H9 (cell line): Measurements from ENCODE around the gene MND1. TPM values are rescaled to one million over a fixed set of nuclear protein-coding genes. Genes with fewer than 3 reads are reported as not detected.

Experiments
- DNase-seq: peaks from one replicate; pipeline ENCODE4 v3.0.0-alpha.2; 2017
- H2AFZ ChIP-seq: one replicate; pipeline ENCODE4 v1.6.1; 2013; ENCODE audit warnings: mild to moderate bottlenecking, low read length, control low read depth, moderate library complexity
- H2AK5ac ChIP-seq: 2 replicates; pipeline ENCODE4 v1.6.1; 2013; ENCODE audit warnings: low read length, control low read depth, mixed read lengths; ENCODE audit not compliant: insufficient read length
- H2BK120ac ChIP-seq: one replicate; pipeline ENCODE4 v1.6.1; 2013; ENCODE audit warnings: low read depth, mild to moderate bottlenecking, low read length, control low read depth, inconsistent platforms; ENCODE audit not compliant: poor library complexity, severe bottlenecking
- H2BK12ac ChIP-seq: 2 replicates; pipeline ENCODE4 v1.6.1; 2013; ENCODE audit warnings: low read length, control low read depth, mixed read lengths, low read depth; ENCODE audit not compliant: insufficient read length
- H2BK15ac ChIP-seq: 2 replicates; pipeline ENCODE4 v1.6.1; 2013; ENCODE audit warnings: low read depth, low read length, control low read depth
- H2BK20ac ChIP-seq: one replicate; pipeline ENCODE4 v1.6.1; 2013; ENCODE audit warnings: low read depth, mild to moderate bottlenecking, low read length, control low read depth, inconsistent platforms; ENCODE audit not compliant: poor library complexity, severe bottlenecking
- H2BK5ac ChIP-seq: 2 replicates; pipeline ENCODE4 v1.6.1; 2013; ENCODE audit warnings: low read length, control low read depth, mixed read lengths; ENCODE audit not compliant: insufficient read length
- H3K14ac ChIP-seq: 2 replicates; pipeline ENCODE4 v1.6.1; 2013; ENCODE audit warnings: low read length, control low read depth; ENCODE audit not compliant: insufficient read depth
- H3K18ac ChIP-seq: 2 replicates; pipeline ENCODE4 v1.6.1; 2013; ENCODE audit warnings: low read depth, mild to moderate bottlenecking, mixed read lengths, low read length, control low read depth; ENCODE audit not compliant: insufficient read length
- H3K23ac ChIP-seq: 2 replicates; pipeline ENCODE4 v1.6.1; 2013; ENCODE audit warnings: low read length, control low read depth, mixed read lengths, low read depth; ENCODE audit not compliant: insufficient read length
- H3K23me2 ChIP-seq: 2 replicates; pipeline ENCODE4 v1.6.1; 2013; ENCODE audit warnings: low read depth, mild to moderate bottlenecking, mixed read lengths, low read length, control low read depth; ENCODE audit not compliant: insufficient read length, poor library complexity, severe bottlenecking
- H3K27ac ChIP-seq: 2 replicates; pipeline ENCODE4 v1.5.1; 2013; ENCODE audit warnings: low read length, control low read depth, mixed read lengths, low read depth; ENCODE audit not compliant: insufficient read length
- H3K27me3 ChIP-seq: 2 replicates; pipeline ENCODE4 v1.6.1; 2013; ENCODE audit warnings: low read length, control low read depth, inconsistent platforms; ENCODE audit not compliant: insufficient read depth
- H3K4ac ChIP-seq: 2 replicates; pipeline ENCODE4 v1.6.1; 2013; ENCODE audit warnings: low read depth, mild to moderate bottlenecking, control low read depth, inconsistent platforms, low read length, moderate library complexity
- H3K4me1 ChIP-seq: 2 replicates; pipeline ENCODE4 v1.6.1; 2013; ENCODE audit warnings: low read length, control low read depth, inconsistent platforms; ENCODE audit not compliant: insufficient read depth
- H3K4me2 ChIP-seq: 2 replicates; pipeline ENCODE4 v1.6.1; 2013; ENCODE audit warnings: low read length, control low read depth, mixed read lengths; ENCODE audit not compliant: insufficient read length, insufficient read depth
- H3K56ac ChIP-seq: 2 replicates; pipeline ENCODE4 v1.6.1; 2013; ENCODE audit warnings: low read depth, mild to moderate bottlenecking, mixed read lengths, low read length, control low read depth; ENCODE audit not compliant: insufficient read length
- H3K79me1 ChIP-seq: 2 replicates; pipeline ENCODE4 v1.6.1; 2013; ENCODE audit warnings: low read depth, mild to moderate bottlenecking, moderate library complexity, low read length, control low read depth, inconsistent platforms; ENCODE audit not compliant: insufficient read depth, poor library complexity, severe bottlenecking
- H3K79me2 ChIP-seq: 2 replicates; pipeline ENCODE4 v1.6.1; 2013; ENCODE audit warnings: low read length, control low read depth, inconsistent platforms; ENCODE audit not compliant: insufficient read depth
- H3K9ac ChIP-seq: 2 replicates; pipeline ENCODE4 v1.6.1; 2013; ENCODE audit warnings: low read length, control low read depth, mixed read lengths; ENCODE audit not compliant: insufficient read length; ENCODE audit errors: extremely low read depth
- H3K9me3 ChIP-seq: one replicate; pipeline ENCODE4 v1.6.1; 2013; ENCODE audit warnings: low read depth, low read length, inconsistent platforms; ENCODE audit not compliant: control insufficient read depth
- H3T11ph ChIP-seq: one replicate; pipeline ENCODE4 v1.6.1; 2013; ENCODE audit warnings: mild to moderate bottlenecking, low read length, control low read depth, inconsistent platforms
- H4K20me1 ChIP-seq: one replicate; pipeline ENCODE4 v1.6.1; 2013; ENCODE audit not compliant: control insufficient read depth, insufficient read length, insufficient read depth
- H4K5ac ChIP-seq: 2 replicates; pipeline ENCODE4 v1.6.1; 2013; ENCODE audit warnings: low read depth, mild to moderate bottlenecking, mixed read lengths, low read length, control low read depth; ENCODE audit not compliant: insufficient read length
- H4K8ac ChIP-seq: replicated peaks from 2 replicates; pipeline ENCODE4 v1.6.1; 2013; ENCODE audit warnings: low read length, control low read depth, mixed read lengths, low read depth; ENCODE audit not compliant: insufficient read length
- H4K91ac ChIP-seq: 2 replicates; pipeline ENCODE4 v1.6.1; 2013; ENCODE audit warnings: low read depth, mild to moderate bottlenecking, moderate library complexity, mixed read lengths, low read length, control low read depth; ENCODE audit not compliant: insufficient read length
- H3K27ac Mint-ChIP-seq, 3 experiments: 2 replicates in 2 of 3; 3 replicates in 1 of 3; pipeline ENCODE4 v1.8.0; 2020 to 2021; ENCODE audit warnings: mixed read lengths in 3 of 3, mild to moderate bottlenecking in 1 of 3, moderate library complexity in 1 of 3
- H3K27me3 Mint-ChIP-seq: 2 replicates; pipeline ENCODE4 v1.8.0; 2021; ENCODE audit warnings: low read depth, mild to moderate bottlenecking, moderate library complexity, mixed read lengths
- H3K36me3 Mint-ChIP-seq, 3 experiments: 2 replicates in 2 of 3; 3 replicates in 1 of 3; pipeline ENCODE4 v1.8.0; 2020 to 2021; ENCODE audit warnings: low read depth in 3 of 3, mixed read lengths in 3 of 3; ENCODE audit not compliant: insufficient read depth in 1 of 3
- H3K4me1 Mint-ChIP-seq, 2 experiments: 2 replicates each; pipeline ENCODE4 v1.8.0; 2020; ENCODE audit warnings: mixed read lengths in 2 of 2
- H3K4me3 Mint-ChIP-seq, 2 experiments: 2 replicates in 1 of 2; 3 replicates in 1 of 2; pipeline ENCODE4 v1.8.0; 2020 to 2021; ENCODE audit warnings: mild to moderate bottlenecking in 2 of 2, mixed read lengths in 2 of 2, moderate library complexity in 1 of 2
- H3K9me3 Mint-ChIP-seq, 2 experiments: 2 replicates in 1 of 2; 3 replicates in 1 of 2; pipeline ENCODE4 v1.8.0; 2020; ENCODE audit warnings: mild to moderate bottlenecking in 2 of 2, mixed read lengths in 2 of 2, moderate library complexity in 1 of 2
- WGBS: extraction: QIAGEN DNeasy Blood & Tissue Kit; methylation state at CpG from one replicate; pipeline ENCODE4 v1.1.7; 2013; ENCODE audit warnings: missing lambda C conversion rate, low lambda C conversion rate, mixed read lengths; ENCODE audit not compliant: insufficient read length; ENCODE audit errors: extremely low coverage; 5-methylcytosine and 5-hydroxymethylcytosine counted together
- total RNA-seq: library from RNA; stranded (reverse); gene quantifications from 2 replicates; pipeline ENCODE4 v1.2.1, GENCODE V29; 2021
- TF ChIP-seq, protein P1 (sequence below): fragments of 200-600 bp; sonication (generic); conservative IDR thresholded peaks from 3 replicates; pipeline ENCODE4 v1.8.0; 2021; ENCODE audit warnings: antibody characterized with exemption, mild to moderate bottlenecking

The MND1 gene
- total RNA-seq, 1 experiment from 2014 or later = 21.0 TPM

- H3K4ac ChIP-seq = no peak overlapping the region
- no peak overlapping the region for H2BK20ac ChIP-seq
- H4K20me1 ChIP-seq = no peaks in the 10 kb centered on the region
- no peak overlapping the region for H3K4me3 Mint-ChIP-seq
- no peaks in the 10 kb centered on the region for H3K9me3 ChIP-seq
- H4K91ac ChIP-seq = no peak overlapping the region
- no peak overlapping the region for H3K56ac ChIP-seq
- no peaks in the 10 kb centered on the region; the same call in 1 of the 2 replicates for H3K4me1 ChIP-seq
- no peaks in the 10 kb centered on the region for H3K23me2 ChIP-seq
- H3T11ph ChIP-seq = no peak overlapping the region
- H3K79me2 ChIP-seq = no peaks in the 10 kb centered on the region
- H2BK12ac ChIP-seq = no peak overlapping the region
- H3K9me3 Mint-ChIP-seq = peaks cover 10 to 12% of the 10 kb centered on the region in 2 experiments; a peak in 4 of 5 replicates
- H3K36me3 Mint-ChIP-seq = peaks cover 50 to 78% (median 64%) of the 10 kb centered on the region in 3 experiments
- H3K9ac ChIP-seq = no peak overlapping the region
- no peak overlapping the region for H4K8ac ChIP-seq
- peaks cover 25 to 35% of the 10 kb centered on the region in 2 experiments for H3K4me1 Mint-ChIP-seq
- H3K27ac ChIP-seq = no peak overlapping the region
- H2BK120ac ChIP-seq = no peak overlapping the region
- no peak overlapping the region for H4K5ac ChIP-seq
- no peak overlapping the region for H3K18ac ChIP-seq
- H2AFZ ChIP-seq = no peak overlapping the region
- WGBS = no CpG with 5 or more reads among the region's 40 CpGs
- TF ChIP-seq, protein P1, sequence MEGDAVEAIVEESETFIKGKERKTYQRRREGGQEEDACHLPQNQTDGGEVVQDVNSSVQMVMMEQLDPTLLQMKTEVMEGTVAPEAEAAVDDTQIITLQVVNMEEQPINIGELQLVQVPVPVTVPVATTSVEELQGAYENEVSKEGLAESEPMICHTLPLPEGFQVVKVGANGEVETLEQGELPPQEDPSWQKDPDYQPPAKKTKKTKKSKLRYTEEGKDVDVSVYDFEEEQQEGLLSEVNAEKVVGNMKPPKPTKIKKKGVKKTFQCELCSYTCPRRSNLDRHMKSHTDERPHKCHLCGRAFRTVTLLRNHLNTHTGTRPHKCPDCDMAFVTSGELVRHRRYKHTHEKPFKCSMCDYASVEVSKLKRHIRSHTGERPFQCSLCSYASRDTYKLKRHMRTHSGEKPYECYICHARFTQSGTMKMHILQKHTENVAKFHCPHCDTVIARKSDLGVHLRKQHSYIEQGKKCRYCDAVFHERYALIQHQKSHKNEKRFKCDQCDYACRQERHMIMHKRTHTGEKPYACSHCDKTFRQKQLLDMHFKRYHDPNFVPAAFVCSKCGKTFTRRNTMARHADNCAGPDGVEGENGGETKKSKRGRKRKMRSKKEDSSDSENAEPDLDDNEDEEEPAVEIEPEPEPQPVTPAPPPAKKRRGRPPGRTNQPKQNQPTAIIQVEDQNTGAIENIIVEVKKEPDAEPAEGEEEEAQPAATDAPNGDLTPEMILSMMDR = peak; percentile 37; the same call in 2 of the 3 replicates
- no peaks in the 10 kb centered on the region for H3K27me3 Mint-ChIP-seq
- peak overlapping the region in 2 of 3 experiments; percentile 53 to 84; a peak in 3 of 7 replicates for H3K27ac Mint-ChIP-seq
- H3K79me1 ChIP-seq = no peaks in the 10 kb centered on the region
- no peak overlapping the region for H2BK15ac ChIP-seq
- H2AK5ac ChIP-seq = no peak overlapping the region
- no peaks in the 10 kb centered on the region for H3K27me3 ChIP-seq
- H3K14ac ChIP-seq = no peak overlapping the region
- no peak overlapping the region for H3K23ac ChIP-seq
- no peak overlapping the region for H2BK5ac ChIP-seq
- H3K4me2 ChIP-seq = no peak overlapping the region
- DNase-seq = peak; percentile 46
Measured at GRCh38 chr4:153295131-153295755, 49.2 kb upstream of the MND1 start.
